Hepatocyte (in vitro differentiated cells): ENCODE data around the gene C1orf115. TPM values are rescaled to one million over a fixed set of nuclear protein-coding genes. Genes with fewer than 3 reads are reported as not detected.
"Not testable (repeated sequence)": the region's sequence is repeated elsewhere in the genome, so short reads cannot be mapped to it uniquely, and the experiment has no call there.

Experiments
- DNase-seq: peaks from one replicate; pipeline ENCODE4 v3.0.0-alpha.2; 2016; ENCODE audit warnings: low spot score
- H2AFZ ChIP-seq: fragments of 200-600 bp; sonication (generic); 2 replicates; pipeline ENCODE4 v1.6.0; 2016; ENCODE audit warnings: antibody characterized with exemption, mild to moderate bottlenecking
- H3K27ac ChIP-seq: fragments of 200-600 bp; sonication (generic); 2 replicates; pipeline ENCODE4 v1.5.1; 2016; ENCODE audit warnings: mild to moderate bottlenecking
- H3K27me3 ChIP-seq: fragments of 200-600 bp; sonication (generic); 2 replicates; pipeline ENCODE4 v1.6.1; 2016
- H3K36me3 ChIP-seq: fragments of 200-600 bp; sonication (generic); replicated peaks from 2 replicates; pipeline ENCODE4 v1.5.1; 2016; ENCODE audit warnings: low read depth; ENCODE audit not compliant: insufficient read depth
- H3K4me1 ChIP-seq: fragments of 200-600 bp; sonication (generic); 2 replicates; pipeline ENCODE4 v1.5.1; 2016; ENCODE audit warnings: mild to moderate bottlenecking, moderate library complexity; ENCODE audit not compliant: insufficient read depth
- H3K4me2 ChIP-seq: fragments of 200-600 bp; sonication (generic); 2 replicates; pipeline ENCODE4 v1.6.0; 2016
- H3K4me3 ChIP-seq: fragments of 200-600 bp; sonication (generic); 2 replicates; pipeline ENCODE4 v1.5.1; 2016; ENCODE audit warnings: mild to moderate bottlenecking
- H3K79me2 ChIP-seq: fragments of 200-600 bp; sonication (generic); 2 replicates; pipeline ENCODE4 v1.6.0; 2017; ENCODE audit warnings: mild to moderate bottlenecking
- H3K9me2 ChIP-seq: fragments of 200-600 bp; sonication (generic); replicated peaks from 2 replicates; pipeline ENCODE4 v1.6.0; 2017; ENCODE audit warnings: mild to moderate bottlenecking; ENCODE audit not compliant: insufficient read depth
- H3K9me3 ChIP-seq: fragments of 200-600 bp; sonication (generic); 2 replicates; pipeline ENCODE4 v1.5.1; 2016; ENCODE audit warnings: low read depth, mild to moderate bottlenecking
- H4K20me1 ChIP-seq: fragments of 200-600 bp; sonication (generic); 2 replicates; pipeline ENCODE4 v1.6.0; 2016; ENCODE audit warnings: mild to moderate bottlenecking; ENCODE audit not compliant: insufficient read depth, poor library complexity, severe bottlenecking
- EZH2 ChIP-seq: fragments of 200-600 bp; sonication (generic); IDR thresholded peaks from 2 replicates; pipeline ENCODE4 v1.6.1; 2016; ENCODE audit warnings: antibody characterized with exemption, mild to moderate bottlenecking, borderline replicate concordance
- EZH2phosphoT487 ChIP-seq: fragments of 200-600 bp; sonication (generic); IDR thresholded peaks from one replicate; pipeline ENCODE4 v1.6.1; 2018; ENCODE audit warnings: antibody characterized with exemption, mild to moderate bottlenecking, low read depth, moderate library complexity; ENCODE audit not compliant: unreplicated experiment, severe bottlenecking
- WGBS: methylation state at CpG from one replicate; pipeline ENCODE4 v1.1.6; 2016; ENCODE audit warnings: low lambda C conversion rate; ENCODE audit errors: missing lambda C conversion rate; 5-methylcytosine and 5-hydroxymethylcytosine counted together
- polyA plus RNA-seq: library from polyadenylated mRNA; unstranded; fragments of >200 nt; fragmentation: Nextera tagmentation; extraction: Ambion mirVana; gene quantifications from 2 replicates; pipeline ENCODE4 v1.2.1, GENCODE V29; 2016
- total RNA-seq: library from RNA; depleted of rRNA; stranded (reverse); fragments of >200 nt; gene quantifications from 2 replicates; pipeline ENCODE4 v1.2.3, GENCODE V29; 2014
- TF ChIP-seq, protein P1 (sequence below): fragments of 200-600 bp; sonication (generic); IDR thresholded peaks from 2 replicates; pipeline ENCODE4 v1.5.1; 2016; ENCODE audit warnings: antibody characterized with exemption, mild to moderate bottlenecking; ENCODE audit not compliant: poor library complexity

C1orf115 gene
- total and polyA plus RNA-seq, 2 experiments from 2014 or later, result 42.3 to 49.2 TPM

- no peak overlapping the region for H3K4me3 ChIP-seq
- H3K79me2 ChIP-seq, result no peaks in the 10 kb centered on the region
- H2AFZ ChIP-seq, result no peak overlapping the region
- no peaks in the 10 kb centered on the region for H3K27me3 ChIP-seq
- H4K20me1 ChIP-seq, result no peaks in the 10 kb centered on the region
- TF ChIP-seq EZH2phosphoT487 (no peak), EZH2 (no peak)
- TF ChIP-seq, protein P1, sequence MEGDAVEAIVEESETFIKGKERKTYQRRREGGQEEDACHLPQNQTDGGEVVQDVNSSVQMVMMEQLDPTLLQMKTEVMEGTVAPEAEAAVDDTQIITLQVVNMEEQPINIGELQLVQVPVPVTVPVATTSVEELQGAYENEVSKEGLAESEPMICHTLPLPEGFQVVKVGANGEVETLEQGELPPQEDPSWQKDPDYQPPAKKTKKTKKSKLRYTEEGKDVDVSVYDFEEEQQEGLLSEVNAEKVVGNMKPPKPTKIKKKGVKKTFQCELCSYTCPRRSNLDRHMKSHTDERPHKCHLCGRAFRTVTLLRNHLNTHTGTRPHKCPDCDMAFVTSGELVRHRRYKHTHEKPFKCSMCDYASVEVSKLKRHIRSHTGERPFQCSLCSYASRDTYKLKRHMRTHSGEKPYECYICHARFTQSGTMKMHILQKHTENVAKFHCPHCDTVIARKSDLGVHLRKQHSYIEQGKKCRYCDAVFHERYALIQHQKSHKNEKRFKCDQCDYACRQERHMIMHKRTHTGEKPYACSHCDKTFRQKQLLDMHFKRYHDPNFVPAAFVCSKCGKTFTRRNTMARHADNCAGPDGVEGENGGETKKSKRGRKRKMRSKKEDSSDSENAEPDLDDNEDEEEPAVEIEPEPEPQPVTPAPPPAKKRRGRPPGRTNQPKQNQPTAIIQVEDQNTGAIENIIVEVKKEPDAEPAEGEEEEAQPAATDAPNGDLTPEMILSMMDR, result no peak
- no peaks in the 10 kb centered on the region for H3K36me3 ChIP-seq
- no peak overlapping the region for H3K4me2 ChIP-seq
- WGBS, result 75% methylated on average over 9 of the region's 9 CpGs
- no peak overlapping the region for H3K27ac ChIP-seq
- H3K9me3 ChIP-seq, result no peaks in the 10 kb centered on the region
- no peaks in the 10 kb centered on the region for H3K4me1 ChIP-seq
- no peaks in the 10 kb centered on the region for H3K9me2 ChIP-seq
- no peak for DNase-seq
These were observed 19.0 kb downstream of the C1orf115 start for GRCh38 chr1:220708936-220709801.

- Histone ChIP-seq H3K79me2 (no peaks in the 10 kb centered on the region), H3K27me3 (no peaks in the 10 kb centered on the region), H3K4me1 (no peaks in the 10 kb centered on the region), H4K20me1 (no peaks in the 10 kb centered on the region), H3K4me2 (no peak overlapping the region), H3K4me3 (no peak overlapping the region), H3K9me2 (no peaks in the 10 kb centered on the region), H2AFZ (no peak overlapping the region), H3K36me3 (no peaks in the 10 kb centered on the region), H3K9me3 (no peaks in the 10 kb centered on the region), H3K27ac (no peak overlapping the region)
- DNase-seq, result no peak
- TF ChIP-seq EZH2, result no peak
- TF ChIP-seq EZH2phosphoT487, result no peak
- TF ChIP-seq, protein P1, result no peak
- WGBS, result 84% methylated on average over 4 of the region's 4 CpGs
These were observed 20.2 kb downstream of the C1orf115 start for GRCh38 chr1:220710333-220710732.

DNA sequence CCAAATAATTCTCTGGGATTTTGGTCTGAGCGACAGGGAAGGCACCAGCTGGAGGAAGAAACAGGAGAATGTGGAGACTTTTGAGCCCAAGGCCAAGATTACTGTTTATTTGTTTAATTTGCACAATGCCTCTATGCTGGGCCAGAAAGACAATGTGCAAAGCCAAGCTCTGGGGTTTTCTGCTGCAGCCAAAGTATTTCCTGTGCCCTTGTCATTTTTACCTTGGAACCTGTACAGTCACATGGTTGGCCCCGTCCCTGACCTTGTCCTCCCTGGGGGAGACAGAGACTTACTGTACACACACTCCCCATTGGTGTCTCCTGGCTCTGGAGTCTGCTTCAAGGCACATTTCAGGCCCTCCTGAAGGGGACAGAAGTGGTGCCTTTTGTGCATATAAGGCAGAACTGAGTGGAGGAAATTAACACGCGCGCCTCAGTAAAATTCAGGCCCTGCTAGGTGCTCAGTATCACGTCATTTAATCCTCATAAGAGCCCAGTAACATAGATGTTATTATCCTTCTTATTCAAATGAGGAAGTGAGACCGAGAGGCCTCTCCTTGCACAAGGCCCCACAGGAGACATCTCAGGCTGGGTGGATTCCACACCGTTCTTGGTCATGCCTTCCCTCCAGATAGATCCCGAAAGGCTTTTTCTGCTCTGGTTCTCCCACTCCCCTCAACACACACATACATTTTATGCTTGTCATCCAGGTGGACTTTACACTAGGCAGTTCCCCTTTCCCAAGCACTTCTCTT, 21.1 kb downstream of the C1orf115 start:
- no peaks in the 10 kb centered on the region for H3K36me3 ChIP-seq
- no peaks in the 10 kb centered on the region for H3K4me1 ChIP-seq
- H3K27me3 ChIP-seq, result no peaks in the 10 kb centered on the region
- H3K79me2 ChIP-seq, result no peaks in the 10 kb centered on the region
- no peaks in the 10 kb centered on the region for H3K9me2 ChIP-seq
- no peak overlapping the region for H3K4me3 ChIP-seq
- no peak overlapping the region for H3K4me2 ChIP-seq
- TF ChIP-seq, protein P1, result no peak
- TF ChIP-seq EZH2phosphoT487 (no peak), EZH2 (no peak)
- no peak overlapping the region for H2AFZ ChIP-seq
- WGBS, result 93% methylated on average over 9 of the region's 9 CpGs
- H3K9me3 ChIP-seq, result no peaks in the 10 kb centered on the region
- H4K20me1 ChIP-seq, result no peaks in the 10 kb centered on the region
- no peak for DNase-seq
- no peak overlapping the region for H3K27ac ChIP-seq

GRCh38 chr1:220715986-220716385, 25.8 kb downstream of the C1orf115 start:
- not testable (repeated sequence) for H3K9me2 ChIP-seq, H3K4me1 ChIP-seq, H3K27ac ChIP-seq, H3K27me3 ChIP-seq, H3K4me2 ChIP-seq, H4K20me1 ChIP-seq, H2AFZ ChIP-seq, DNase-seq, H3K4me3 ChIP-seq, H3K9me3 ChIP-seq, H3K79me2 ChIP-seq, H3K36me3 ChIP-seq
- 96% methylated on average over 5 of the region's 5 CpGs for WGBS
